GM12874 (cell line): ENCODE results near the gene KLHL42.

Source experiments
- CTCF ChIP-seq: IDR thresholded peaks from 2 replicates; pipeline ENCODE4 v1.5.1; 2011; ENCODE audit warnings: low read depth, mild to moderate bottlenecking, control low read depth, low read length, moderate library complexity; ENCODE audit not compliant: insufficient read depth

The KLHL42 gene

GRCh38 chr12:27841392-27841882 is 61.4 kb downstream of the KLHL42 start:
- TF ChIP-seq CTCF = no peak

GRCh38 chr12:27843714-27844245 is 63.7 kb downstream of the KLHL42 start:
- TF ChIP-seq CTCF = no peak

GRCh38 chr12:27844366-27845090 is 64.5 kb downstream of the KLHL42 start:
- no peak for TF ChIP-seq CTCF

GRCh38 chr12:27845187-27845586 is 65.2 kb downstream of the KLHL42 start:
- TF ChIP-seq CTCF = no peak

GRCh38 chr12:27851311-27851710 is 71.3 kb downstream of the KLHL42 start:
- TF ChIP-seq CTCF = no peak

GRCh38 chr12:27852117-27852516 is 72.1 kb downstream of the KLHL42 start:
- TF ChIP-seq CTCF = no peak
